OCI-LY7 (cell line): Measurements from ENCODE around the gene GJB6. TPM values are rescaled to one million over a fixed set of nuclear protein-coding genes. Genes with fewer than 3 reads are reported as not detected.

Experiments
- BruUV-seq: library from RNA; stranded (reverse); fragments of 400-500 nt; replicated peaks from 2 replicates; lab custom pipeline; 2021; lab: Mats Ljungman, UMichigan
- CTCF ChIA-PET: fragments of 300-600 bp; sonication (Branson Sonifier 250); formaldehyde crosslinking; loops from one replicate; lab custom pipeline; 2022; ENCODE audit warnings: antibody characterized with exemption; ENCODE audit not compliant: unreplicated experiment; lab: Charles Lee
- POLR2A ChIA-PET: fragments of 300-600 bp; sonication (Branson Sonifier 250); formaldehyde crosslinking; loops from one replicate; lab custom pipeline; 2022; ENCODE audit warnings: antibody characterized with exemption; lab: Charles Lee
- DNase-seq: peaks from one replicate; pipeline ENCODE4 v3.0.0-alpha.2; 2015; ENCODE audit warnings: low spot score
- H2AFZ ChIP-seq: fragments of 200-600 bp; sonication (generic), shearing (Covaris generic); 2 replicates; pipeline ENCODE4 v1.6.1; 2014; ENCODE audit warnings: mild to moderate bottlenecking, antibody characterized with exemption, low read length, moderate library complexity
- H3K27ac ChIP-seq: fragments of 200-600 bp; sonication (generic); 2 replicates; pipeline ENCODE4 v1.5.1; 2014; ENCODE audit warnings: mixed run types, low read depth, mild to moderate bottlenecking, moderate library complexity, low read length, inconsistent platforms; ENCODE audit not compliant: poor library complexity, severe bottlenecking
- H3K36me3 ChIP-seq: fragments of 200-600 bp; sonication (generic); 2 replicates; pipeline ENCODE4 v1.6.1; 2014; ENCODE audit warnings: mild to moderate bottlenecking, antibody characterized with exemption, low read length, moderate library complexity, mixed read lengths; ENCODE audit not compliant: insufficient read depth
- H3K4me1 ChIP-seq: fragments of 200-600 bp; sonication (generic); 2 replicates; pipeline ENCODE4 v1.5.1; 2014; ENCODE audit warnings: mild to moderate bottlenecking, low read length; ENCODE audit not compliant: insufficient read depth, poor library complexity, severe bottlenecking
- H3K4me2 ChIP-seq: fragments of 200-600 bp; sonication (generic); 2 replicates; pipeline ENCODE4 v1.6.1; 2014; ENCODE audit warnings: mild to moderate bottlenecking, low read length
- H3K4me3 ChIP-seq: fragments of 200-600 bp; sonication (generic); 2 replicates; pipeline ENCODE4 v1.5.1; 2014; ENCODE audit warnings: mild to moderate bottlenecking, low read depth, low read length; ENCODE audit not compliant: poor library complexity, severe bottlenecking
- H3K79me2 ChIP-seq: fragments of 200-600 bp; sonication (generic); 2 replicates; pipeline ENCODE4 v1.6.1; 2016; ENCODE audit warnings: low read depth, mild to moderate bottlenecking, low read length, moderate library complexity, mixed read lengths; ENCODE audit not compliant: insufficient read depth
- H3K9me2 ChIP-seq: fragments of 200-600 bp; sonication (generic); 2 replicates; pipeline ENCODE4 v1.6.1; 2016; ENCODE audit warnings: mild to moderate bottlenecking, low read length, mixed read lengths; ENCODE audit not compliant: insufficient read depth
- H3K9me3 ChIP-seq: fragments of 200-600 bp; sonication (generic); 2 replicates; pipeline ENCODE4 v1.6.1; 2014; ENCODE audit warnings: mild to moderate bottlenecking, mixed run types, low read length, mixed read lengths
- H4K20me1 ChIP-seq: fragments of 200-600 bp; sonication (generic); 2 replicates; pipeline ENCODE4 v1.6.1; 2014; ENCODE audit warnings: mild to moderate bottlenecking, antibody characterized with exemption, low read length, moderate library complexity, mixed read lengths; ENCODE audit not compliant: insufficient read depth
- CTCF ChIP-seq: fragments of 200-600 bp; sonication (generic); conservative IDR thresholded peaks from 2 replicates; pipeline ENCODE4 v1.5.1; 2014; ENCODE audit warnings: mild to moderate bottlenecking, antibody characterized with exemption, low read length, moderate library complexity, mixed read lengths
- EZH2phosphoT487 ChIP-seq: fragments of 200-600 bp; sonication (generic); IDR thresholded peaks from 2 replicates; pipeline ENCODE4 v1.6.1; 2018; ENCODE audit warnings: low read depth, borderline replicate concordance, mild to moderate bottlenecking, mixed run types, antibody characterized with exemption, low read length, moderate library complexity, mixed read lengths
- intact Hi-C: fragments of 100-400 bp; cut with micrococcal nuclease; formaldehyde crosslinking; loops from one replicate; pipeline ENCODE4 v1.10.0; 2022; ENCODE audit not compliant: unreplicated experiment
- total RNA-seq, 2 experiments: library from RNA; depleted of rRNA in 1 of 2; stranded (reverse); fragments of >200 nt in 1 of 2; shearing (Covaris generic) in 1 of 2; gene quantifications; 2 replicates each; pipeline ENCODE4 v1.2.3, GENCODE V29; 2014 to 2022

The GJB6 gene
- total RNA-seq, 2 experiments from 2014 or later = not detected

- no peaks in the 10 kb centered on the region for H3K4me1 ChIP-seq
- no peak overlapping the region for H3K4me3 ChIP-seq
- DNase-seq = no peak
- BruUV-seq = no TSS peak
- no peaks in the 10 kb centered on the region for H3K9me3 ChIP-seq
- H2AFZ ChIP-seq = no peak overlapping the region
- H3K9me2 ChIP-seq = no peaks in the 10 kb centered on the region
- TF ChIP-seq CTCF = no peak
- TF ChIP-seq EZH2phosphoT487 = no peak
- POLR2A ChIA-PET = no interaction called here
- CTCF ChIA-PET = no interaction called here
- H3K4me2 ChIP-seq = no peak overlapping the region
- no peak overlapping the region for H3K27ac ChIP-seq
- no peaks in the 10 kb centered on the region for H4K20me1 ChIP-seq
- no peaks in the 10 kb centered on the region for H3K36me3 ChIP-seq
- intact Hi-C loops = no loop called here
- no peaks in the 10 kb centered on the region for H3K79me2 ChIP-seq
Observed at GRCh38 chr13:20217168-20217567, 15.0 kb downstream of the GJB6 start.

- TF ChIP-seq EZH2phosphoT487 (no peak), CTCF (no peak)
- intact Hi-C loops = no loop called here
- Histone ChIP-seq H3K9me3 (no peaks in the 10 kb centered on the region), H3K79me2 (no peaks in the 10 kb centered on the region), H3K9me2 (no peaks in the 10 kb centered on the region), H3K36me3 (no peaks in the 10 kb centered on the region), H3K4me3 (no peak overlapping the region), H2AFZ (no peak overlapping the region), H3K4me1 (no peaks in the 10 kb centered on the region), H3K27ac (no peak overlapping the region), H3K4me2 (no peak overlapping the region), H4K20me1 (no peaks in the 10 kb centered on the region)
- ChIA-PET POLR2A (no interaction called here), CTCF (no interaction called here)
- BruUV-seq = no TSS peak
- no peak for DNase-seq
Observed at GRCh38 chr13:20209948-20210347, 22.2 kb downstream of the GJB6 start.

- TF ChIP-seq CTCF (no peak), EZH2phosphoT487 (no peak)
- Histone ChIP-seq H3K79me2 (no peaks in the 10 kb centered on the region), H3K4me2 (no peak overlapping the region), H4K20me1 (no peaks in the 10 kb centered on the region), H3K9me2 (no peaks in the 10 kb centered on the region), H3K36me3 (no peaks in the 10 kb centered on the region), H2AFZ (no peak overlapping the region), H3K4me3 (no peak overlapping the region), H3K27ac (no peak overlapping the region), H3K4me1 (no peaks in the 10 kb centered on the region), H3K9me3 (no peaks in the 10 kb centered on the region)
- no TSS peak for BruUV-seq
- CTCF ChIA-PET = no interaction called here
- intact Hi-C loops = no loop called here
- DNase-seq = no peak
- POLR2A ChIA-PET = no interaction called here
Observed at GRCh38 chr13:20206698-20207235, 25.4 kb downstream of the GJB6 start.
